Activated CD8-positive, alpha-beta T cell treated with anti-CD3 and anti-CD28 coated beads for 36 hours (primary cell): ENCODE results near the gene RASSF9. TPM values are rescaled to one million over a fixed set of nuclear protein-coding genes. Genes with fewer than 3 reads are reported as not detected.

Source experiments
- ATAC-seq: fragments of 200-7000 bp; cut with Tn5 transposase; one replicate; pipeline ENCODE4 v1.10.0; 2021; ENCODE audit warnings: mild to moderate bottlenecking, moderate library complexity
- CTCF ChIA-PET: fragments of 350-600 bp; sonication (Branson Sonifier 250); formaldehyde crosslinking; loops from one replicate; lab custom pipeline; 2021; ENCODE audit warnings: antibody characterized with exemption; lab: Charles Lee
- POLR2A ChIA-PET: fragments of 350-600 bp; sonication (Branson Sonifier 250); formaldehyde crosslinking; loops from one replicate; lab custom pipeline; 2021; ENCODE audit warnings: antibody characterized with exemption; lab: Charles Lee
- DNase-seq: peaks from one replicate; pipeline ENCODE4 v3.0.0-alpha.2; 2020
- H3K27ac Mint-ChIP-seq: one replicate; pipeline ENCODE4 v1.8.0; 2021; ENCODE audit warnings: mild to moderate bottlenecking, mixed read lengths
- H3K27me3 Mint-ChIP-seq: one replicate; pipeline ENCODE4 v1.8.0; 2021; ENCODE audit warnings: mixed read lengths
- H3K36me3 Mint-ChIP-seq: one replicate; pipeline ENCODE4 v1.8.0; 2021; ENCODE audit warnings: low read depth, mixed read lengths
- H3K4me1 Mint-ChIP-seq: one replicate; pipeline ENCODE4 v1.8.0; 2021; ENCODE audit warnings: low read depth, mixed read lengths
- H3K4me3 Mint-ChIP-seq: one replicate; pipeline ENCODE4 v1.8.0; 2021; ENCODE audit warnings: mild to moderate bottlenecking, moderate library complexity, mixed read lengths
- H3K9me3 Mint-ChIP-seq: one replicate; pipeline ENCODE4 v1.8.0; 2021; ENCODE audit warnings: mixed read lengths
- CTCF ChIP-seq: fragments of 200-600 bp; IDR thresholded peaks from one replicate; pipeline ENCODE4 v1.8.0; 2022; ENCODE audit warnings: antibody characterized with exemption, mild to moderate bottlenecking
- intact Hi-C: fragments of 100-400 bp; cut with micrococcal nuclease; formaldehyde crosslinking; loops from one replicate; pipeline ENCODE4 v1.10.0; 2022
- total RNA-seq, 2 experiments: library from RNA; stranded (reverse); gene quantifications; one replicate each; pipeline ENCODE4 v1.2.3, GENCODE V29; 2021

RASSF9 gene
- total RNA-seq, 2 experiments from 2014 or later = not detected

- ChIA-PET POLR2A (no interaction called here), CTCF (no interaction called here)
- intact Hi-C loops = no loop called here
- ATAC-seq (no peak), DNase-seq (no peak)
- no peaks in the 10 kb centered on the region for H3K36me3 Mint-ChIP-seq
- no peak for TF ChIP-seq CTCF
- H3K4me1 Mint-ChIP-seq = no peaks in the 10 kb centered on the region
- H3K27ac Mint-ChIP-seq = no peak overlapping the region
- H3K9me3 Mint-ChIP-seq = peaks cover 5% of the 10 kb centered on the region
- H3K27me3 Mint-ChIP-seq = no peaks in the 10 kb centered on the region
- no peak overlapping the region for H3K4me3 Mint-ChIP-seq
Measured at GRCh38 chr12:85784096-85784720, 52.0 kb downstream of the RASSF9 start.

GRCh38 chr12:85782711-85783110 is 53.5 kb downstream of the RASSF9 start:
- H3K27me3 Mint-ChIP-seq = no peaks in the 10 kb centered on the region
- H3K36me3 Mint-ChIP-seq = no peaks in the 10 kb centered on the region
- H3K9me3 Mint-ChIP-seq = peaks cover 4% of the 10 kb centered on the region
- no peak for TF ChIP-seq CTCF
- no peak for ATAC-seq
- no peak for DNase-seq
- H3K4me3 Mint-ChIP-seq = no peak overlapping the region
- H3K4me1 Mint-ChIP-seq = no peaks in the 10 kb centered on the region
- no peak overlapping the region for H3K27ac Mint-ChIP-seq
- ChIA-PET POLR2A (no interaction called here), CTCF (no interaction called here)
- intact Hi-C loops = no loop called here

- no peaks in the 10 kb centered on the region for H3K4me1 Mint-ChIP-seq
- ChIA-PET CTCF (no interaction called here), POLR2A (no interaction called here)
- no peaks in the 10 kb centered on the region for H3K9me3 Mint-ChIP-seq
- H3K4me3 Mint-ChIP-seq = no peak overlapping the region
- H3K27me3 Mint-ChIP-seq = no peaks in the 10 kb centered on the region
- H3K27ac Mint-ChIP-seq = no peak overlapping the region
- intact Hi-C loops = no loop called here
- no peak for TF ChIP-seq CTCF
- H3K36me3 Mint-ChIP-seq = no peaks in the 10 kb centered on the region
- no peak for ATAC-seq
- no peak for DNase-seq
Measured at GRCh38 chr12:85781766-85782165, 54.4 kb downstream of the RASSF9 start.

GRCh38 chr12:85779768-85780167 is 56.4 kb downstream of the RASSF9 start:
- Mint-ChIP-seq H3K4me3 (no peak overlapping the region), H3K36me3 (no peaks in the 10 kb centered on the region), H3K27ac (no peak overlapping the region), H3K4me1 (no peaks in the 10 kb centered on the region), H3K9me3 (no peaks in the 10 kb centered on the region), H3K27me3 (no peaks in the 10 kb centered on the region)
- no peak for DNase-seq
- intact Hi-C loops = no loop called here
- no peak for ATAC-seq
- TF ChIP-seq CTCF = no peak
- ChIA-PET POLR2A (no interaction called here), CTCF (no interaction called here)

- Mint-ChIP-seq H3K4me3 (no peak overlapping the region), H3K4me1 (no peaks in the 10 kb centered on the region), H3K36me3 (no peaks in the 10 kb centered on the region), H3K27ac (no peak overlapping the region), H3K27me3 (no peaks in the 10 kb centered on the region), H3K9me3 (no peaks in the 10 kb centered on the region)
- DNase-seq = no peak
- no peak for ATAC-seq
- no peak for TF ChIP-seq CTCF
- ChIA-PET CTCF (no interaction called here), POLR2A (no interaction called here)
- intact Hi-C loops = no loop called here
Measured at GRCh38 chr12:85775091-85775490, 61.1 kb downstream of the RASSF9 start.
